HepG2 (cell line): Measurements from ENCODE around the gene AUNIP. TPM values are rescaled to one million over a fixed set of nuclear protein-coding genes. Genes with fewer than 3 reads are reported as not detected.

Source experiments
- ARID3A ChIP-seq: IDR thresholded peaks from 2 replicates; pipeline ENCODE4 v1.6.1; 2012; ENCODE audit warnings: low read depth, low read length, improper control_type of control experiment
- ARNTL ChIP-seq: sonication (generic); formaldehyde crosslinking; IDR thresholded peaks from 2 replicates; pipeline ENCODE4 v1.4.0; 2020; ENCODE audit warnings: mild to moderate bottlenecking, missing genetic modification reagents
- ATAD3A ChIP-seq: sonication (generic); formaldehyde crosslinking; IDR thresholded peaks from 2 replicates; pipeline ENCODE4 v1.4.0; 2020; ENCODE audit warnings: missing genetic modification reagents
- ATF2 ChIP-seq: sonication (generic); formaldehyde crosslinking; IDR thresholded peaks from 2 replicates; pipeline ENCODE4 v1.4.0; 2020; ENCODE audit warnings: missing genetic modification reagents
- BORCS8-MEF2B ChIP-seq: sonication (generic); formaldehyde crosslinking; IDR thresholded peaks from 2 replicates; pipeline ENCODE4 v1.8.0; 2022; ENCODE audit warnings: mild to moderate bottlenecking, missing genetic modification reagents
- HCFC1 ChIP-seq: fragments of 150-350 bp; IDR thresholded peaks from 2 replicates; pipeline ENCODE4 v1.6.1; 2014; ENCODE audit warnings: low read depth, low read length
- HNRNPH1 ChIP-seq: fragments of 200-400 bp; formaldehyde crosslinking; optimal IDR thresholded peaks from 2 replicates; pipeline ENCODE3; 2017; ENCODE audit warnings: mild to moderate bottlenecking, low read depth, low read length
- MAFG ChIP-seq: sonication (generic); formaldehyde crosslinking; IDR thresholded peaks from 2 replicates; pipeline ENCODE4 v1.5.1; 2020; ENCODE audit warnings: mild to moderate bottlenecking, missing genetic modification reagents
- NRL ChIP-seq: sonication (generic); formaldehyde crosslinking; IDR thresholded peaks from 2 replicates; pipeline ENCODE4 v1.5.0; 2020; ENCODE audit warnings: missing genetic modification reagents, mild to moderate bottlenecking, moderate library complexity, borderline replicate concordance
- ONECUT2 ChIP-seq: sonication (generic); formaldehyde crosslinking; IDR thresholded peaks from 2 replicates; pipeline ENCODE4 v1.4.0; 2020; ENCODE audit warnings: missing genetic modification reagents
- PHF20 ChIP-seq: sonication (generic); formaldehyde crosslinking; IDR thresholded peaks from 2 replicates; pipeline ENCODE4 v1.5.0; 2020; ENCODE audit warnings: mild to moderate bottlenecking, missing genetic modification reagents
- SSRP1 ChIP-seq: IDR thresholded peaks from 2 replicates; pipeline ENCODE4 v1.6.1; 2016; ENCODE audit warnings: control low read depth
- TBX2 ChIP-seq: sonication (generic); formaldehyde crosslinking; IDR thresholded peaks from 2 replicates; pipeline ENCODE4 v1.5.0; 2020; ENCODE audit warnings: missing genetic modification reagents, mild to moderate bottlenecking, borderline replicate concordance
- XBP1 ChIP-seq: sonication (generic); formaldehyde crosslinking; IDR thresholded peaks from 2 replicates; pipeline ENCODE4 v1.5.0; 2020; ENCODE audit warnings: missing genetic modification reagents
- YEATS4 ChIP-seq: sonication (generic); formaldehyde crosslinking; IDR thresholded peaks from 2 replicates; pipeline ENCODE4 v1.4.0; 2020; ENCODE audit warnings: missing genetic modification reagents, borderline replicate concordance
- ZBTB43 ChIP-seq: sonication (generic); formaldehyde crosslinking; conservative IDR thresholded peaks from 2 replicates; pipeline ENCODE4 v1.4.0; 2020; ENCODE audit warnings: missing genetic modification reagents
- ZBTB7B ChIP-seq: sonication (generic); formaldehyde crosslinking; IDR thresholded peaks from 2 replicates; pipeline ENCODE4 v1.4.0; 2020; ENCODE audit warnings: missing genetic modification reagents
- ZNF432 ChIP-seq: sonication (generic); formaldehyde crosslinking; IDR thresholded peaks from 2 replicates; pipeline ENCODE4 v1.5.0; 2020; ENCODE audit warnings: missing genetic modification reagents, mild to moderate bottlenecking, borderline replicate concordance
- ZNF549 ChIP-seq: sonication (generic); formaldehyde crosslinking; IDR thresholded peaks from 2 replicates; pipeline ENCODE4 v1.5.0; 2020; ENCODE audit warnings: missing genetic modification reagents
- ZNF746 ChIP-seq: sonication (generic); formaldehyde crosslinking; IDR thresholded peaks from 2 replicates; pipeline ENCODE4 v1.8.0; 2022; ENCODE audit warnings: mild to moderate bottlenecking, missing genetic modification reagents
- ZNF776 ChIP-seq: sonication (generic); formaldehyde crosslinking; IDR thresholded peaks from 2 replicates; pipeline ENCODE4 v1.4.0; 2020; ENCODE audit warnings: mild to moderate bottlenecking, missing genetic modification reagents
- ZSCAN25 ChIP-seq: sonication (generic); formaldehyde crosslinking; IDR thresholded peaks from 2 replicates; pipeline ENCODE4 v1.8.0; 2022; ENCODE audit warnings: mild to moderate bottlenecking, missing genetic modification reagents
- polyA plus RNA-seq, 8 experiments: library from polyadenylated mRNA; depleted of rRNA in 3 of 8; stranded (reverse) in 7 of 8; unstranded in 1 of 8; fragments of >200 nt; fragmentation: Illumina TruSeq in 4 of 8; extraction: Trizol in 4 of 8; gene quantifications; 2 replicates each; pipeline versions ENCODE4 v1.2.1 to v1.2.3, GENCODE V29; 2011 to 2016; ENCODE audit warnings: low read depth in 4 of 8, missing spikeins in 1 of 8, mixed read lengths in 1 of 8; ENCODE audit not compliant: insufficient read depth in 1 of 8
- total RNA-seq, 5 experiments: library from RNA; depleted of rRNA; stranded (reverse); fragments of >200 nt; fragmentation: Illumina TruSeq; extraction: Trizol; gene quantifications; 2 replicates each; pipeline ENCODE4 v1.2.3, GENCODE V29; 2016; ENCODE audit warnings: low read depth in 1 of 5
- TF ChIP-seq, protein P1 (sequence below): sonication (generic); formaldehyde crosslinking; IDR thresholded peaks from 2 replicates; pipeline ENCODE4 v1.4.0; 2020; ENCODE audit warnings: mild to moderate bottlenecking, missing genetic modification reagents
- TF ChIP-seq, protein P2 (sequence below): sonication (generic); formaldehyde crosslinking; IDR thresholded peaks from 2 replicates; pipeline ENCODE4 v1.5.0; 2020; ENCODE audit warnings: missing genetic modification reagents

AUNIP gene
- total and polyA plus RNA-seq, 2 of the 13 experiments (the other 11 are each of a cell fraction or from before 2014, with no cell fraction given) = 3.8 to 12.3 TPM

DNA sequence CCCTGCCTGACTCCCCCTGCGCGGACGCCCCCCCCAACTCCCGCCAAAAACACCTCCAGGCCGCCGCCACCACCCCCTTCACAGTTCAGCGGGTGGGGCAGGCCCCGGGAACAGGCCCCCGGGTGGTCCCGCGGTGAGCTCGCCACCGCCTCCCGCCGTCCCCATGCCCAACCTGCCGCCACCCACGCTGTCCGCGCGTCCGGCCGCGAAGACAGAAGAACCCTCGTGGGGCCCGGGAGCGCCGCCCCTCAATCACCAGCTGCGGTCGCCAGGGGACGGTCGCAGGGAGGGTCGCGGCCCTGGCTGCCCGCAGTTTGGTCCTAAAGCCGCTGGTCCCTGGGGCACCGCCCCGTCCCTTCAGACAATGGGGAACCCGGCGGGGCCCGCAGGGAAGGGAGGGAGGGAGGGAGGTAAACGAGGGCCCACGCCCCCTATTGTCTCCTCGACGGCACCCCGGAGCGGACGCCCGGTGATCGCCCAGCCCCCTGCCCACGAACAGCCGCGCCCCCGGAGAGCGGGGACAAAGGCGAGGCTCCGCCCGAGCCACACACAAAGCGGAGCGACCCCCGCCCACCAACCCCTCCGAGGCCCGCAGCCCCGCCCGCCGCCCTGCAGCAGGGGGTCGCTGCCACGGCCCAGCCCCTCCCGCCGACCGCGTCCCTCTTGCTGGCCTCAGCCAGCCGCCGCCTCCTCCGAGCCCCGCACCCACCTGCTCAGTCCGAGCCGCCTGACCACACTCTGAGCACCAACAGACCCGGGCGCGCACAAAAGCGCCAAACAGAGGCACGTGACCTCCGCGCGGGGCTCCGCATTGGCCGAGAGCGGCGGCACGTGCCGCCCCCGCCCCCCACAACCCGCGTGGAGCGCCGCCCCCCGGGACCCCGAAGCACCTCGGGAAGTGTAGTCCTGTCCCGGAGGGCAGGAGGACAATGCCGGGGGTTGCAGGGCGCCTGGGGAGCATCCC lies 46.7 kb upstream of the AUNIP start, which contains the start of gene STMN1 (continued):
- TF ChIP-seq ZBTB7B (CRISPR knock-in tag) (peak; percentile 6), HNRNPH1 (no peak), ZBTB43 (CRISPR knock-in tag) (no peak; the same call in 1 of the 2 replicates), TBX2 (peak; percentile 19; the same call in 1 of the 2 replicates), ARID3A (no peak), XBP1 (CRISPR knock-in tag) (no peak), SSRP1 (CRISPR knock-in tag) (no peak), ATAD3A (no peak), ZNF746 (0 out of 2 replicates have a peak, but pooled peaks have one; percentile 27), PHF20 (no peak), ZNF549 (CRISPR knock-in tag) (no peak), BORCS8-MEF2B (CRISPR knock-in tag) (0 out of 2 replicates have a peak, but pooled peaks have one; percentile 18), NRL (CRISPR knock-in tag) (0 out of 2 replicates have a peak, but pooled peaks have one; percentile 11), ONECUT2 (CRISPR knock-in tag) (no peak), HCFC1 (peak; percentile 60), ZSCAN25 (CRISPR knock-in tag) (no peak; the same call in 1 of the 2 replicates), YEATS4 (CRISPR knock-in tag) (peak; percentile 45; the same call in 1 of the 2 replicates), MAFG (CRISPR knock-in tag) (no peak), ATF2 (0 out of 2 replicates have a peak, but pooled peaks have one; percentile 18), ARNTL (peak; percentile 95), ZNF432 (CRISPR knock-in tag) (no peak), ZNF776 (CRISPR knock-in tag) (peak; percentile 38; the same call in 1 of the 2 replicates)
- TF ChIP-seq, protein P1, sequence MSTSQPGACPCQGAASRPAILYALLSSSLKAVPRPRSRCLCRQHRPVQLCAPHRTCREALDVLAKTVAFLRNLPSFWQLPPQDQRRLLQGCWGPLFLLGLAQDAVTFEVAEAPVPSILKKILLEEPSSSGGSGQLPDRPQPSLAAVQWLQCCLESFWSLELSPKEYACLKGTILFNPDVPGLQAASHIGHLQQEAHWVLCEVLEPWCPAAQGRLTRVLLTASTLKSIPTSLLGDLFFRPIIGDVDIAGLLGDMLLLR (CRISPR knock-in tag) = peak; percentile 63; the same call in 1 of the 2 replicates
- TF ChIP-seq, protein P2, sequence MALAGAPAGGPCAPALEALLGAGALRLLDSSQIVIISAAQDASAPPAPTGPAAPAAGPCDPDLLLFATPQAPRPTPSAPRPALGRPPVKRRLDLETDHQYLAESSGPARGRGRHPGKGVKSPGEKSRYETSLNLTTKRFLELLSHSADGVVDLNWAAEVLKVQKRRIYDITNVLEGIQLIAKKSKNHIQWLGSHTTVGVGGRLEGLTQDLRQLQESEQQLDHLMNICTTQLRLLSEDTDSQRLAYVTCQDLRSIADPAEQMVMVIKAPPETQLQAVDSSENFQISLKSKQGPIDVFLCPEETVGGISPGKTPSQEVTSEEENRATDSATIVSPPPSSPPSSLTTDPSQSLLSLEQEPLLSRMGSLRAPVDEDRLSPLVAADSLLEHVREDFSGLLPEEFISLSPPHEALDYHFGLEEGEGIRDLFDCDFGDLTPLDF = peak; percentile 76
